Duodenal mucosa (tissue), 2 donors: ENCODE results near the gene PRRG1.

Experiments
- H3K27ac ChIP-seq: one replicate; pipeline ENCODE4 v1.7.0; 2013; ENCODE audit warnings: low read depth, low read length
- H3K27me3 ChIP-seq, 2 donors: one replicate each; pipeline ENCODE4 v1.7.0; 2013; ENCODE audit warnings: low read length in 2 of 2, control low read depth in 1 of 2; ENCODE audit not compliant: insufficient read depth in 2 of 2, control insufficient read depth in 1 of 2
- H3K36me3 ChIP-seq, 2 donors: one replicate each; pipeline ENCODE4 v1.7.0; 2013; ENCODE audit warnings: low read length in 2 of 2, control low read depth in 1 of 2; ENCODE audit not compliant: insufficient read depth in 2 of 2, control insufficient read depth in 1 of 2
- H3K4me1 ChIP-seq, 2 donors: one replicate each; pipeline ENCODE4 v1.7.0; 2013; ENCODE audit warnings: low read length in 2 of 2, control low read depth in 1 of 2; ENCODE audit not compliant: insufficient read depth in 2 of 2, control insufficient read depth in 1 of 2
- H3K4me3 ChIP-seq, 2 donors: one replicate each; pipeline ENCODE4 v1.7.0; 2013; ENCODE audit warnings: low read length in 2 of 2, low read depth in 1 of 2
- H3K9ac ChIP-seq, 2 donors: one replicate each; pipeline ENCODE4 v1.7.0; 2013; ENCODE audit warnings: low read length in 2 of 2, low read depth in 1 of 2
- H3K9me3 ChIP-seq, 2 donors: one replicate each; pipeline ENCODE4 v1.7.0; 2013; ENCODE audit warnings: low read length in 2 of 2, control low read depth in 1 of 2; ENCODE audit not compliant: control insufficient read depth in 1 of 2

Gene PRRG1

DNA sequence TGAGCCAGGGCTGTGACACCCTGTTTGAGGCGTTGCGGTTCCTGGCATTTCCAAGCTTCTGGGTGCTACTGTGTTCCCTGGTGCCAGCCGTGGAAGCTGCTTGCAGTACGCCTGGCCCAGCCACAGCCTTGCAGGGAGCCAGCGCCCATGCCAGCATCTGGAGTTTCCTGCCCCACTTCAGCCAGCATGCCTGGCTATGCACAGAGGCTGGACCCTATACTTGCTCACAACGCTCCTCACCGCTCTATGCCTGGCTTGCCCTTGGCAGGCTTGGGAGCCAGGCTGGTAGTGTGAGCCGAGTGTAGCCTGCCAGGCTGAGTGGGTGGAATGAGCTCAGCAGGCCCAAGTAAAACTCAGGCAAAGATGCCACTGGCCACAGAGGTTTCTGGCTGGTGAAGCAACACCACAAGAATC is 22.4 kb downstream of the PRRG1 start:
- Histone ChIP-seq H3K4me3 (no peak overlapping the region), H3K27me3 (no peaks in the 10 kb centered on the region), H3K27ac (no peak overlapping the region)

GRCh38 chrX:37378404-37378803 is 29.2 kb downstream of the PRRG1 start:
- H3K36me3 ChIP-seq = no peaks in the 10 kb centered on the region
- H3K9me3 ChIP-seq = no peaks in the 10 kb centered on the region
- H3K9ac ChIP-seq = no peak overlapping the region
- peaks cover 0 to 15% of the 10 kb centered on the region in 2 donors for H3K4me1 ChIP-seq
- H3K4me3 ChIP-seq = no peak overlapping the region
- no peak overlapping the region for H3K27ac ChIP-seq
- no peaks in the 10 kb centered on the region for H3K27me3 ChIP-seq

More for the DNA sequence above, 22.4 kb downstream of the PRRG1 start:
- Histone ChIP-seq H3K4me1 (no peaks in the 10 kb centered on the region), H3K36me3 (no peaks in the 10 kb centered on the region), H3K9me3 (no peaks in the 10 kb centered on the region), H3K9ac (no peak overlapping the region)

DNA sequence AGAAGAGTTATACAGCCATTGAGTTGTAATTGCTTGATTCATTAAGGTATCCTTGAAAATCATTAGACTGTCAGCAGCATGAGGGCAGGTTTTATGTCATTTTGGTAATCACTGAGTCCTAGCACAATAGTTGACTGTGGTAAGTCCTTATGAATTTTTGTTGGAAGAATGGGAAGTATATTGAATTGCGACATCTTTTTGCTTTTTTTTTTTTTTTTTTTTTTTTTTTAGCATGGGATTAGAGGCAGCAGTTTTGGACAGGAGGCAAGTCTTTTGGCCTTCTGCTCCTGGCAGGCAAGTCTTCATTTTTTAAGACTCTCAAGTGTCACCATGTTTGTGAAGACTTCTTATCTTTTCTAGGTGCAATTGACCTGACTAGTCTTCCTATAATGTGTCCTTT is 29.7 kb downstream of the PRRG1 start:
- Histone ChIP-seq H3K27ac (no peak overlapping the region), H3K4me3 (no peak overlapping the region), H3K9ac (no peak overlapping the region), H3K4me1 (peaks cover 0 to 15% of the 10 kb centered on the region in 2 donors), H3K27me3 (no peaks in the 10 kb centered on the region), H3K36me3 (no peaks in the 10 kb centered on the region), H3K9me3 (no peaks in the 10 kb centered on the region)

DNA sequence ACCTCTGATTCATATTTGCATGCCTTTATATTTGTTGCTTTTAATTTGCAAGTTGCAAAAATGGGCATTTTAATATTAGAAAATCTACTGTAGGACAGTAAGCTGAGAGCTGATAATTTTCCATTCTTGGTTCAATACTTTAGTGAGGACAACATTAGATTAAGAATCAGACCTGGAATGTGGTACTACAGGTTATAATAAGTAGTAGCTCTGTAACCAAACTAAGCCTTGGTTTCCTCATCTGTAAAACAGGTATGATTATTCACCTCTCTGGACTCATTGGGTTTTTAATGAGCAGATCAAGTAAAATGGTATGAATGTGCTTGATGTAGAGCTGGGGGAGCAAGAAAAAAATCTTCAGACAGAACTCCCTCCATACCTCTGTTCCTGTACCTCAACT is 31.1 kb downstream of the PRRG1 start:
- no peaks in the 10 kb centered on the region for H3K27me3 ChIP-seq
- H3K36me3 ChIP-seq = no peaks in the 10 kb centered on the region
- no peaks in the 10 kb centered on the region for H3K9me3 ChIP-seq
- no peak overlapping the region for H3K27ac ChIP-seq
- H3K9ac ChIP-seq = no peak overlapping the region
- H3K4me3 ChIP-seq = no peak overlapping the region
- H3K4me1 ChIP-seq = peaks cover 0 to 15% of the 10 kb centered on the region in 2 donors

GRCh38 chrX:37380924-37381323 is 31.8 kb downstream of the PRRG1 start:
- Histone ChIP-seq H3K9ac (no peak overlapping the region), H3K4me1 (peaks cover 0 to 15% of the 10 kb centered on the region in 2 donors), H3K9me3 (no peaks in the 10 kb centered on the region), H3K4me3 (no peak overlapping the region), H3K36me3 (no peaks in the 10 kb centered on the region), H3K27ac (no peak overlapping the region), H3K27me3 (no peaks in the 10 kb centered on the region)

DNA sequence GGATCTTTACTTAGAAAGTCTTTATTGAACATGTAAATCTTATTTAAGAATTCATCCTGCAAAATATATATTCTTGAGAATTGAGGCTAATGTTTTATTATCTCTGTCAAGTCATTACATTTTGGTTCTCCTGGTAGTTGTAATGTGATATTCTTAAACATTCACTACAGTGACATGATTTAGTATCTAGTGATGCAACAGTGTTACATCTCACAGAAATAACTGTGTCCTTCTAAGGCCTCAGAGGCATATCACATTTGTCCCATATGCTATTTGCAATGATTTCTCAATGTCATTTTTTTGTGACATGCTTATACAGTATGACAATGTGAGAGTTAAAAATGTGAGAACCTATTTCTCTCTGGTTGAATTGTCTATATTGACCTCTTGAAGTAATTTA is 34.1 kb downstream of the PRRG1 start:
- no peak overlapping the region for H3K27ac ChIP-seq
- H3K36me3 ChIP-seq = no peaks in the 10 kb centered on the region
- H3K27me3 ChIP-seq = no peaks in the 10 kb centered on the region
- H3K9ac ChIP-seq = no peak overlapping the region
- no peak overlapping the region for H3K4me3 ChIP-seq
- no peaks in the 10 kb centered on the region for H3K9me3 ChIP-seq
- peaks cover 0 to 15% of the 10 kb centered on the region in 2 donors for H3K4me1 ChIP-seq

GRCh38 chrX:37388413-37388812 is 39.2 kb downstream of the PRRG1 start:
- no peak overlapping the region for H3K27ac ChIP-seq
- H3K27me3 ChIP-seq = no peaks in the 10 kb centered on the region
- no peaks in the 10 kb centered on the region for H3K36me3 ChIP-seq
- H3K9ac ChIP-seq = no peak overlapping the region
- H3K9me3 ChIP-seq = no peaks in the 10 kb centered on the region
- H3K4me1 ChIP-seq = no peaks in the 10 kb centered on the region
- no peak overlapping the region for H3K4me3 ChIP-seq

DNA sequence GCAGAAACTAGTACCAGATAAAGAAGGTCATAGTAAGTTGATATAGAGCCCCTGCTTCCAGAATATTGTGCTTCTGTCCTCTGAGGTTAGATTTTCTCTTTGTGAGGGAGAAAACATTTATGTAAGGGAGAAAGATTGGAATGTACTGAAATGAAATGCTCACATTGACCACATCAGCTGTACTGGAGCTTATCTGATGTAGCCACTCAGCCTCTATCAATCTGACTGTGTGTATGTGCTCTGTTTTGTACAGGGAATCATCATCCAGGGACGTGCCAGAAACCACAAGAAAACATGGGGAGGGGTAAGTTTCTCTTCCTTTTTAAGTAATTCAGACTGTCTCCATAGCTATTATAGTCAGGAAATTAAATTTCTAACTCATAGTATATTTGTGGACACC is 56.8 kb downstream of the PRRG1 start:
- Histone ChIP-seq H3K27ac (no peak overlapping the region), H3K4me3 (no peak overlapping the region), H3K9me3 (no peaks in the 10 kb centered on the region), H3K4me1 (no peaks in the 10 kb centered on the region), H3K36me3 (no peaks in the 10 kb centered on the region), H3K27me3 (no peaks in the 10 kb centered on the region), H3K9ac (no peak overlapping the region)

GRCh38 chrX:37407736-37408135 is 58.6 kb downstream of the PRRG1 start:
- no peaks in the 10 kb centered on the region for H3K27me3 ChIP-seq
- H3K9me3 ChIP-seq = no peaks in the 10 kb centered on the region
- no peaks in the 10 kb centered on the region for H3K36me3 ChIP-seq
- H3K27ac ChIP-seq = no peak overlapping the region
- H3K9ac ChIP-seq = no peak overlapping the region
- H3K4me3 ChIP-seq = no peak overlapping the region
- no peaks in the 10 kb centered on the region for H3K4me1 ChIP-seq

DNA sequence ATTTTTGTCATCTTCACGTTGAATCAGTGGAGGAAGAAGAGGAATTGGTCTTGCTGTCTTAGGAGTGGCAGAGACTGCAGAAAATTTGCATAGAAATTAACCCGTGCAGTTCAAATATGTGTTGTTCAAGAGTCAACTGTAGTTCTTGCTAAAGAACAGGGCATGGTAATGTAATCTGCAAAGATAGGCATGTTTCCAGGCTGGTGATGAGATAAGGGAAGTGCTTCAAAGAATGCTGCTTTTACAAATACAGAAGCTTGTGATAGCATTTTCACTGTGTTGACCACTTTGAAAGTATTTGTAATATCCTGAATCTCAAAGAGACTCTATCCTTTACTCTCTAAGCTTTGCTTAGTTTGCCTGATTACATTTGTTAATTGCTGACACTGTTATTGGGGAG is 60.1 kb downstream of the PRRG1 start:
- Histone ChIP-seq H3K9me3 (no peaks in the 10 kb centered on the region), H3K27me3 (no peaks in the 10 kb centered on the region), H3K4me1 (no peaks in the 10 kb centered on the region), H3K27ac (no peak overlapping the region), H3K9ac (no peak overlapping the region), H3K4me3 (no peak overlapping the region), H3K36me3 (no peaks in the 10 kb centered on the region)

DNA sequence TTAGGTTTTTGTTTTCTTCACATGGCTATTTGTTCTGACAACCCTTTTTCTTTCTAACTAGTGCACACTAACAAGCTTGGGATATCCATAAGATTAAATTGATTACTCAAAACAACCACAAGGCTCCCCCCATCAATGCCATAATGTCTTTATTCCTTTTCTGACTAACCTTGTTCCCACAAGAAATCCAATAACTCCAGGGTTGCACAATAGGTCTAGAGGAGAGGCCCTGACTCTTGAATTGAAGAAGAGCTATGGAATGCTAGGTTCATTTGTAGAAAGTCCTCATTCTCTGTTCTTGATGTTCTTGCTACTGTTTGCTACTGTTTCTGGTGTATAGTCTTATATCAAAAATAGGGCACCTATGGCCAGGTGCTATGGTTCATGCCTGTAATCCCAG is 71.0 kb downstream of the PRRG1 start:
- Histone ChIP-seq H3K4me3 (no peak overlapping the region), H3K9me3 (no peaks in the 10 kb centered on the region), H3K4me1 (no peaks in the 10 kb centered on the region), H3K9ac (no peak overlapping the region), H3K36me3 (no peaks in the 10 kb centered on the region), H3K27me3 (no peaks in the 10 kb centered on the region), H3K27ac (no peak overlapping the region)
